Hematopoietic multipotent progenitor cell treated with erythropoietin and hydrocortisone succinate and interleukin-3 and kit ligand, for 6 days (in vitro differentiated cells): ENCODE measurements around the gene PDE6B.

ENCODE experiments used
- DNase-seq: peaks from one replicate; pipeline ENCODE4 v3.0.0-alpha.2; 2015

The PDE6B gene

GRCh38 chr4:708631-708933, 83.2 kb downstream of the PDE6B start:
- no peak for DNase-seq

GRCh38 chr4:709348-709747, 84.0 kb downstream of the PDE6B start:
- DNase-seq = no peak

- DNase-seq = no peak
Measured at GRCh38 chr4:710116-710515, 84.7 kb downstream of the PDE6B start.

- DNase-seq = no peak
Measured at GRCh38 chr4:710916-711315, 85.5 kb downstream of the PDE6B start.

- DNase-seq = no peak
Measured at GRCh38 chr4:712093-712492, 86.7 kb downstream of the PDE6B start.

- no peak for DNase-seq
Measured at GRCh38 chr4:712916-713632, 87.7 kb downstream of the PDE6B start.

GRCh38 chr4:714087-714486, 88.7 kb downstream of the PDE6B start:
- DNase-seq = no peak

- DNase-seq = no peak
Measured at GRCh38 chr4:717601-718320, 92.4 kb downstream of the PDE6B start.

- no peak for DNase-seq
Measured at GRCh38 chr4:718460-718859, 93.1 kb downstream of the PDE6B start.
